ENCODE results near the gene KNG1.
A peak's percentile ranks its signal among the peaks of the same experiment; 100 is the strongest.

The KNG1 gene

DNA sequence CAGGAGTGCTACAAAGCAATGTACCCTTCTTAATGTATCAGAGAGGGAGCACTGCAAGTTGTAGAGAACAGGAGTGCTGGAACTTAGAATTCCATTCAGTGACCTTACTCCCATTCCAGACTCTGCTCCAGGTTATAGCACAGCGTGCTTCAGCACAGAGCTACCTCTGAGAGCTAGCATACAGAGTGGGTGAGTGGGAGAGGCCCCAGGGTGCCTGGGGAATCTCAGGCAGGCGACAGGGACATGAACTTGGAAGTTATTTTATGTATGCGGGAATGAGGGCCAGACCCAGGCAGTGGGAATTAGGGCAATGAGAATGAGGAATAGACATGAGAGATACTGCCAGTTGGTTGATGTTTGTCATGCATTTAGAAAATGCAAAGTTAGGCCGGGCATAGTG is 3.7 kb upstream of the KNG1 start:
- DNase-seq = no peak

GRCh38 chr3:186719945-186720739 is 3.0 kb downstream of the KNG1 start:
- DNase-seq = no peak

DNA sequence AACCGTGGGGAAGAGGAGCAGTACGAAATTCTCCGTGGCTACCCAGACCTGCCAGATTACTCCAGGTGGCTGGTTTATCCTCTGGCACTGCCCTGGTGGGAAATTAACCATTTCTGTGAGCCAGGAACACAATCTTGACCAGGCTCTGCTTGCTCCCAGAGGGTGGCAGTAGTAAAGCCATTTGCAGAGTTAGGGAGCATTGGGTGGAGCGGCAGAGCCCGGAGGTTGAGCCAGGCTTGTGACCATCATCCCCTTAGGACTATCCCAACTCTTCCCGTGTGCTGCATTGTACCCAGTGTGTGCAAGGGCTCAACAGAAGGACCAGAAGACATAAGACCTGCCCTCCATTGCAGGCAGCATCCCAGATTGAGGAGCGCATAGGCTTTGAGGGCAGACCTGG is 5.3 kb downstream of the KNG1 start:
- DNase-seq = no peak

- no peak for DNase-seq
These were observed 7.8 kb downstream of the KNG1 start for GRCh38 chr3:186724911-186725310.

- DNase-seq = no peak
These were observed 15.1 kb downstream of the KNG1 start for GRCh38 chr3:186732169-186732766.

- DNase-seq = no peak
These were observed 25.6 kb downstream of the KNG1 start for GRCh38 chr3:186742618-186743380.

DNA sequence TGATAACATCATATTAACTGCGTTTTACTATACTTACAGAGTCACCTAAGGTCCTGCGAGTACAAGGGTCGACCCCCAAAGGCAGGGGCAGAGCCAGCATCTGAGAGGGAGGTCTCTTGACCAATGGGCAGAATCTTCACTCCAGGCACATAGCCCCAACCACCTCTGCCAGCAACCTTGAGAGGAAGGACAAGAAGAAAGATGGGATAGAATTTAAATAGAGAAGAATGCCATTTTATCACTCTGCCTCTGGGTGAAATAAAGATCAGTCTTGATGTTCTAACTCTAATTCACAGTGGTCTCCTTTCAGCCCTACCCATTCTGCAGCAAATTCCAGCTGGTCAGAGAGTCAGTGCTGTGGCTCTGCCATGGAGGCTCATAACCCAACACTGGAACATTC is 26.5 kb downstream of the KNG1 start:
- no peak for DNase-seq

- no peak for DNase-seq
These were observed 28.8 kb downstream of the KNG1 start for GRCh38 chr3:186746008-186746407.

- DNase-seq = no peak
These were observed 33.2 kb downstream of the KNG1 start for GRCh38 chr3:186750316-186750715.

- no peak for DNase-seq
These were observed 34.3 kb downstream of the KNG1 start for GRCh38 chr3:186751480-186751879.

DNA sequence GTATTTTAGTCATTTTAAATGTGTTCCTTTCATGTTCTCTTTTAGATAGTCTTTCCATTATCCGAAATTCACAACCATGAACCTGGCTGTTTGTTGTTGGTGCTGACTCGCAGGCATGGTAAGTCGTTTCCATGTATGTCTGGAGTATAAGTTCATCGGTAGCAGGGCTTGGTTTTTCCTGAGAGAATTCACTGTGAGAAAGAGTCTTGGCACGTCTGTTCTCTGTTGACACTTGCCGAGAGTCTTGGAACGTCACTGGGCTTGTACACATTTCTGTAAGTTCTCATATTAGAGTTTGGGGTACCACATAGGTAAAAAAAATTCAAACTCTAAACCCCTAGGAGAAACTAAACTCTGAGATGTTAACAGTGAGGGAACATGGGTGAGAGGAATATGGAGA is 36.8 kb downstream of the KNG1 start:
- no peak for DNase-seq

GRCh38 chr3:186754871-186755270 is 37.7 kb downstream of the KNG1 start:
- DNase-seq = no peak

DNA sequence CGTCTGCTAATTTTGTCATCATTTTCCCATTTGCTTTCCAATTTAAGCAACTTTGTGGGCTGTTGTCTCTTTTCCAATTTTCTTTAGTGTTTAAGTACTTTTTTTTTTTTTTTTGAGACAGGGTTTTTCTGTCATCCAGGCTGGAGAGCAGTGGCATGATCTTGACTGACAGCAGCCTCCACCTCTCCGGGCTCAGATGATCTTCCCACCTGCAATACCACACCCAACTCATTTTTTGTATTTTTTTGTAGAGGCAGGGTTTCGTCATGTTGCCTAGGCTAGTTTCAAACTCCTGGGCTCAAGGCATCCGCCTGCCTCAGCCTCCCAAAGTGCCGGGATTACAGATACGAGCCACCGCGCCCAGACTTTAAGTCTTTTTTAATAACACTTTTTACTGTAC is 40.1 kb downstream of the KNG1 start:
- no peak for DNase-seq

DNA sequence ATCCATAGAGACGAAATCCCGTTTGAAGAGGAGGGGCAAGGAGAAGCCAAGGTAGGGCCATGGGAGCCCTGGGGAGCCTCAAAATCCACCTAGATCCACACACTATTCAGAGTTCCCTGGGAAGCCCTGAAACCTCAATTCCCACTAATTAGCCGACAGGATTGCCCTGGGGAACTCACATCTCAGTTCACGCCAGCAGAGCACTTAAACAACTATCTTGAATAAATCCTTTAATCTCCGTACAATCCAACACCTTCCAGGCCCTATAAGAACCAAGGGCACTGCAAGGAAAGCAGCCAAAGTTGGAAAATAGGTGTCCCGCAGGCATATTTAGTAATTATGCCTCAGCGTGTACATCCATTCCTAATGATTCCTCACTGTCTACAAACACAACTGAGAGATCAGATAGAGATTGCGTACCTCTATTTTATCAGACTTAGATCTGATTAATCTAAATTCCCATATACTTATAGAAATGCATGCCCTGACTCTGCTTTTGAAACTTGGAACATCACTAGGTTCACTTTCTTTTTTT is 40.6 kb downstream of the KNG1 start:
- DNase-seq = no peak

DNA sequence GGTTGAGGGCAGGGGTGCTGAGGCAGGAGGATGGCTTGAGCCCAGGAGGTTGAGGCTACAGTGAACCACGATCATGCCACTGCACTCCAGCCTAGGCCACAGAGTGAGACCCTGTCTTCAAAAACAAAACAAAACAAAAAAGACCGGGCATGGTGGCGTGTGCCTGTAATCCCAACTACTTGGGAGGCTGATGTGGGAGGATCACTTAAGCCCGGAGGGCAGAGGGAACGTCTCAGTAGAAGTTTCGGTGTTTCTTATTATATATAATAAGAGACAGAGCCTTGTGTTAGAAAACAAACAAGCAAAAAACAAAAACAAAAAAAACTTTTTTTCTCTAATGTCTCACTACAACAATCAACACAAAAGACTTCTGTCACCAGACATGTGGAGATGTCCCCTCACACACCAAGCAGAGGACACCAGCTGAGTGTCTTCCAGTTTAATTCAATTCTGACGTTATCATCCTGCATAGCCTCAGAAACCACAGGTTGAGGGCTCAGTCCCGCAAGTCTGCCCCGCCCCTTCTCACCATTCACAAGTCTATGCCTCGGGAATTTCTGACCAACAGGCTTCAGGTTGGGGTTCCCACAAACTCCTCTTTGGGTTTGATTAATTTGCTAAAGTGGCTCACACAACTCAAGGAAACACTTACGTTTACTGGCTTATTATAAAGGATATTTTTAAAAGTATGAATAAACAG is 42.2 kb downstream of the KNG1 start:
- DNase-seq = no peak

DNA sequence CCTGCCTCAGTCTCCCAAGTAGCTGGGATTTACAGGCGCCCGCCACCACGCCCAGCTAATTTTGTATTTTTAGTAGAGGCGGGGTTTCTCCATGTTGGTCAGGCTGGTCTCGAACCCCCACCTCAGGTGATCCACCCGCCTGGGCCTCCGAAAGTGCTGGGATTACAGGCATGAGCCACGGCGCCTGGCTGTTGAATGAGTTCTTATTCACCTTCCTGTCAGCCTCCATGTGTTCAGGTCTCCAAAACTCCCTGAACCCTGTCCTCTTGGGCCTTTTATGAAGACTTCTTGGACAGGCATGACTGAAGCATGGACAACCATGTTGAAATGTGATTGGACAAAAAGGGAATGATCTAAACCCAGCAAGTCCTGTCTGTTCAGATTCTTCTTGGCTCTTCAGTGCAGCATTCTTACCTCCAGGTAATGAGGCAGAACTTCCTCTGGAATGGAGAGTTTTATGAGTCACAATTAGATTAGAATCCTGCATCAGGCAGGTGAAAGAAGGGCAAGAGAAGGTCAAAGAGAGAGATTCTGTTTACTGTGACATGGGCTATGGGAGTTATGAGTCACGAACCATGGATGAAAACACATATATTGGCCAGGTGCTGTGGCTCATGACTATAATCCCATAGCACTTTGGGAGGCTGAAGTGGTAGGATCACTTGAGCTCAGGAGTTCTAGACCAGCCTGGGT is 43.1 kb downstream of the KNG1 start:
- no peak for DNase-seq

GRCh38 chr3:186760897-186761447 is 43.8 kb downstream of the KNG1 start:
- DNase-seq = no peak

DNA sequence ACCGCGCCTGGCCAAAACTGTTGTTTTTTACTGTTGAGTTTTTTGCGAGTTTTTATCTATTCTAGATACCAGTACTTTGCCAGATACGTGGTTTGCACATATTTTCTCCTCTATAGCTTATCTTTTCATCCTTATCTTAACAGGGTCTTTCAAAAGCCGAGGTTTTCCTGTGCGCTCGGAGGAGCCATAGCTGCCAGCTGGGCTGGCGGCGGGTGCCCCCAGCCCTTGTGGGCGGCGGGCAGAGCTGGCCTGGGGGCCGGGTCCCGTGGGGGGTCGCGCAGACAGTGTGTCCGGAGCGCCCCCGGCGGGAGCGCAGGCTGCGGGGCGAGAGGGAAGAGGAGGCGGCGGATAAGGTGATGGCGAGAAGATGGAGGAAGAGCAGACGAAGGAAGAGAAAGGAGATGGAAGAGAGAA is 55.1 kb downstream of the KNG1 start:
- DNase-seq = no peak

GRCh38 chr3:186772701-186773417 is 55.7 kb downstream of the KNG1 start:
- DNase-seq = peak; percentile 58

GRCh38 chr3:186775999-186776398 is 58.8 kb downstream of the KNG1 start:
- no peak for DNase-seq

DNA sequence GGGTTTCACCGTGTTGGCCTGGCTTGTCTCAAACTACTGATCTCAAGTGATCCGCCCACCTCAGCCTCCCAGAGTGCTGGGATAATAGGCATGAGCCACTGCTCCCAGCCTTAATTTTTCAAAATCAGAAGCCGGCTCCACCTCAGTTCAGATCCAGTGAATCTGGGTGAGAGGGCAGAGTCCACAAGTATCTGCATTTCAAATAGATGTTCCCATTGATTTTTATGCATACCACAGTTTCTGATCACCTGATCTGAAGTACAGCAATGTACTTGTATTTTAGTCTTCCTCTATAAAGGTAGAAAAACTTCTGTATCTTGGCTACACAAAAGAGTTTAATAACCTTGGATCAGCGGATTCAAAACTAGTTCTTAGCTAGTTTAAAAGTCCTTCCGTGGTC is 62.0 kb downstream of the KNG1 start:
- no peak for DNase-seq

All from stimulated activated naive CD4-positive, alpha-beta T cell treated with Interleukin-2 at 50 U/mL for 16 hours (primary cell).